Measurements from ENCODE around the gene CRYL1. TPM values are rescaled to one million over a fixed set of nuclear protein-coding genes. Genes with fewer than 3 reads are reported as not detected.

Gene CRYL1
- total and polyA plus RNA-seq, 2 of the 13 experiments (the other 11 are each of a cell fraction or from before 2014, with no cell fraction given) = 57.2 to 115 TPM

GRCh38 chr13:20424559-20424852, 101.2 kb downstream of the CRYL1 start (continued):
- TF ChIP-seq PRDM10 (CRISPR knock-in tag; IDR thresholded peaks at IDR 0.05; ENCODE audit: low read depth) (no peak), ZNF709 (CRISPR knock-in tag; IDR thresholded peaks at IDR 0.05) (no peak), MED8 (CRISPR knock-in tag; IDR thresholded peaks at IDR 0.05; ENCODE audit: insufficient replicate concordance) (no peak), DBP (CRISPR knock-in tag; IDR thresholded peaks at IDR 0.05; ENCODE audit: not compliant biosample characterization) (no peak)

GRCh38 chr13:20422362-20422761, 103.3 kb downstream of the CRYL1 start:
- 94% methylated on average over 2 of the region's 4 CpGs for WGBS (ENCODE audit: low lambda C conversion rate)
- Histone ChIP-seq H2AFZ (ENCODE audit: low read length) (no peak overlapping the region), H3K9ac (ENCODE audit: insufficient read depth, low read depth, low read length) (no peak overlapping the region), H3K4me2 (ENCODE audit: low read depth, low read length) (no peak overlapping the region), H3K4me3 (replicated peaks in 1 of 3; ENCODE audit: insufficient read depth in 1 of 3, low read depth in 2 of 3, low read length in 3 of 3) (no peak overlapping the region), H3K36me3 (replicated peaks in 1 of 2; ENCODE audit: control insufficient read depth in 1 of 2, insufficient read depth in 2 of 2, low read length in 2 of 2) (peaks cover 0 to 10% of the 10 kb centered on the region in 2 experiments; a peak in 4 of 5 replicates), H3K79me2 (ENCODE audit: insufficient read depth, low read length) (no peaks in the 10 kb centered on the region), H4K20me1 (ENCODE audit: insufficient read depth, low read length) (no peaks in the 10 kb centered on the region), H3K27me3 (ENCODE audit: control insufficient read depth in 1 of 2, insufficient read depth in 2 of 2, low read length in 2 of 2) (no peaks in the 10 kb centered on the region), H3K27ac (ENCODE audit: extremely low read length, insufficient read depth, low read length) (no peak overlapping the region), H3K9me3 (ENCODE audit: low read length) (no peaks in the 10 kb centered on the region), H3K4me1 (ENCODE audit: insufficient read depth, low read length) (no peaks in the 10 kb centered on the region)
- in situ Hi-C loops (cut with HindIII; ENCODE audit: extremely low pct_ligation_motif_present, low pct_unique_long_range_greater_than_20kb) = no loop called here
- intact Hi-C loops (cut with micrococcal nuclease; ENCODE audit: unreplicated experiment) = no loop called here
- POLR2A ChIA-PET = no interaction called here
- FAIRE-seq (no peak), DNase-seq (ENCODE audit: low spot score) (no peak), ATAC-seq (no peak)
- no TSS peak for BruUV-seq (replicated peaks)
- CTCF ChIA-PET (ENCODE audit: low intra/inter-chr PET ratio, low total read pairs) = no interaction called here
- TF ChIP-seq ZNF362 (CRISPR knock-in tag; IDR thresholded peaks at IDR 0.05; ENCODE audit: borderline replicate concordance) (no peak), ZBTB37 (CRISPR knock-in tag; IDR thresholded peaks at IDR 0.05) (no peak), TFDP2 (CRISPR knock-in tag; IDR thresholded peaks at IDR 0.05) (no peak), ZNF615 (CRISPR knock-in tag; IDR thresholded peaks at IDR 0.05; ENCODE audit: borderline replicate concordance) (no peak), FOXP1 (IDR thresholded peaks at IDR 0.05) (no peak), FOXP1 (CRISPR knock-in tag; IDR thresholded peaks at IDR 0.05) (no peak), ZNF501 (CRISPR knock-in tag; IDR thresholded peaks at IDR 0.05) (no peak), NFYB (CRISPR knock-in tag; IDR thresholded peaks at IDR 0.05) (no peak), FOSL1 (CRISPR knock-in tag; IDR thresholded peaks at IDR 0.05; ENCODE audit: borderline replicate concordance) (no peak), NR2F1 (CRISPR knock-in tag; IDR thresholded peaks at IDR 0.05) (no peak), GFI1 (CRISPR knock-in tag; IDR thresholded peaks at IDR 0.05; ENCODE audit: borderline replicate concordance) (no peak)

All from HepG2 (cell line).